ENCODE measurements around the gene KIF1A.

The KIF1A gene

GRCh38 chr2:240769096-240769495 lies 50.9 kb downstream of the KIF1A start:
- no peak for TF ChIP-seq SIN3A (IDR thresholded peaks at IDR 0.05; ENCODE audit: borderline replicate concordance, insufficient read depth, low read length)
- no peak for TF ChIP-seq REST (IDR thresholded peaks at IDR 0.05; ENCODE audit: insufficient read depth in 1 of 2, low read depth in 2 of 2, low read length in 2 of 2)
- no peak for TF ChIP-seq TAF1 (IDR thresholded peaks at IDR 0.05; ENCODE audit: borderline replicate concordance, insufficient read depth, low read length)
- no peak for TF ChIP-seq POLR2AphosphoS5 (IDR thresholded peaks at IDR 0.05; ENCODE audit: low read depth, low read length)

GRCh38 chr2:240768216-240768615 lies 51.8 kb downstream of the KIF1A start:
- TF ChIP-seq REST (IDR thresholded peaks at IDR 0.05; ENCODE audit: insufficient read depth in 1 of 2, low read depth in 2 of 2, low read length in 2 of 2) (no peak), FOXP2 (optimal IDR thresholded peaks at IDR 0.05; ENCODE audit: borderline replicate concordance, extremely low read depth, extremely low read length, insufficient read depth) (no peak), POLR2AphosphoS5 (IDR thresholded peaks at IDR 0.05; ENCODE audit: low read depth, low read length) (no peak), SIN3A (IDR thresholded peaks at IDR 0.05; ENCODE audit: borderline replicate concordance, insufficient read depth, low read length) (no peak), TAF1 (IDR thresholded peaks at IDR 0.05; ENCODE audit: borderline replicate concordance, insufficient read depth, low read length) (no peak)

GRCh38 chr2:240767341-240767740 lies 52.7 kb downstream of the KIF1A start:
- no peak for TF ChIP-seq REST (IDR thresholded peaks at IDR 0.05; ENCODE audit: insufficient read depth in 1 of 2, low read depth in 2 of 2, low read length in 2 of 2)
- no peak for TF ChIP-seq FOXP2 (optimal IDR thresholded peaks at IDR 0.05; ENCODE audit: borderline replicate concordance, extremely low read depth, extremely low read length, insufficient read depth)
- TF ChIP-seq POLR2AphosphoS5 (IDR thresholded peaks at IDR 0.05; ENCODE audit: low read depth, low read length): no peak
- TF ChIP-seq SIN3A (IDR thresholded peaks at IDR 0.05; ENCODE audit: borderline replicate concordance, insufficient read depth, low read length): no peak
- TF ChIP-seq TAF1 (IDR thresholded peaks at IDR 0.05; ENCODE audit: borderline replicate concordance, insufficient read depth, low read length): no peak

DNA sequence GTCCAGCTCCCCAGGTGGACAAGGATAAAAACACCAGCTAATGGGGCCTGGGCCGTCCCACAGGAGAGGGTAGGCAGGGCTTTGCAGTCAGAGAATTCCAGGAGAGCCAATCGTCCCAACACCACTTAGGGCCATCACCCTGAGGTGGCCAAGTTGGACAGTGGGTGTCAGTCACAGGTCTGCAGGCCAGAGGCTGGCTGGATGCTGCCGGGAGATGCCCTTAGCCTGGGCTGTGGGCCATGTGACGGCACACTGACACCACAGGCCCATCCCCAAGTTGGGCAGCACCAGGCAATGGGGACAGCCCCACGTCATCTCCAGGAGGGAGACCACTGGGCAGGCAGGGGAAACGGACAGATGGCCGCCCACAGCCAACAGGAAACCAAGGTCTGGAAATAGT lies 53.9 kb downstream of the KIF1A start:
- TF ChIP-seq REST (IDR thresholded peaks at IDR 0.05; ENCODE audit: insufficient read depth in 1 of 2, low read depth in 2 of 2, low read length in 2 of 2): no peak
- no peak for TF ChIP-seq POLR2AphosphoS5 (IDR thresholded peaks at IDR 0.05; ENCODE audit: low read depth, low read length)
- TF ChIP-seq FOXP2 (optimal IDR thresholded peaks at IDR 0.05; ENCODE audit: borderline replicate concordance, extremely low read depth, extremely low read length, insufficient read depth): no peak
- no peak for TF ChIP-seq TAF1 (IDR thresholded peaks at IDR 0.05; ENCODE audit: borderline replicate concordance, insufficient read depth, low read length)
- TF ChIP-seq SIN3A (IDR thresholded peaks at IDR 0.05; ENCODE audit: borderline replicate concordance, insufficient read depth, low read length): no peak

DNA sequence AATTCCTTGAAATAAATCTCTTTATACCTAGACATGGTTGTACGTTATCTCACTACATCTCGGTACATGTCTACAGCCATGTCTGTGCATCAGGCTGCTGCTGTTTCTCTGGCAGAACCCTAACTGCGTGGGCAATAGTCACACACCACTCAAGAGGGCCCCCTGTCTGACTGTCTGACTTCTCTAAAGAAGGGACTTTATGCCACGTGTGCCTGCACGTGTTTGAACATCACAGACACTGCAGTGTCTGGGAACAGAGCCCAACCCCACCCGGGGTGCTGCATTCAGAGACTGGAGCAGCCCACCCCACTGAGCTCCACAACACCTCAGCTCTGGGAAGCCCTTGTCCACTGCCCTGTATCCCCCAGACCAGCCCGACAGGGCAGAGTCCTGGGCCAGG lies 55.0 kb downstream of the KIF1A start:
- TF ChIP-seq TAF1 (IDR thresholded peaks at IDR 0.05; ENCODE audit: borderline replicate concordance, insufficient read depth, low read length): no peak
- no peak for TF ChIP-seq REST (IDR thresholded peaks at IDR 0.05; ENCODE audit: insufficient read depth in 1 of 2, low read depth in 2 of 2, low read length in 2 of 2)
- no peak for TF ChIP-seq POLR2AphosphoS5 (IDR thresholded peaks at IDR 0.05; ENCODE audit: low read depth, low read length)
- no peak for TF ChIP-seq FOXP2 (optimal IDR thresholded peaks at IDR 0.05; ENCODE audit: borderline replicate concordance, extremely low read depth, extremely low read length, insufficient read depth)
